ENCODE results near the gene CEACAM20. TPM values are rescaled to one million over a fixed set of nuclear protein-coding genes. Genes with fewer than 3 reads are reported as not detected.

Gene CEACAM20
- total RNA-seq, 1 experiment from 2014 or later, result not detected

GRCh38 chr19:44554641-44555246 lies 25.3 kb upstream of the CEACAM20 start:
- peak overlapping the region; percentile 4 for H2AFZ ChIP-seq (ENCODE audit: low read depth, low read length, poor library complexity, severe bottlenecking)
- BruUV-seq (replicated peaks), result no TSS peak
- ChIA-PET CTCF (interaction anchor here (0.7 to 2.0 kb wide), 3 partner anchors 16 to 135 kb away, joined by 3 to 10 read pairs (median 5); no protein-coding TSS in a partner anchor), POLR2A (no interaction called here), RAD21 (ENCODE audit: low non-redundant PET in 1 of 2, low total read pairs in 2 of 2, uncharacterized antibody in 2 of 2, unreplicated experiment in 2 of 2) (no interaction called here)
- H3K27ac ChIP-seq (ENCODE audit: low read depth, low read length), result no peak overlapping the region
- no peak overlapping the region for H3K4me2 ChIP-seq (ENCODE audit: low read length)
- no peak for TF ChIP-seq SRF (IDR thresholded peaks at IDR 0.05; ENCODE audit: low read depth)
- no peak for TF ChIP-seq JUND (IDR thresholded peaks at IDR 0.05)
- TF ChIP-seq FOSL1 (IDR thresholded peaks at IDR 0.05; ENCODE audit: low read depth), result no peak
- no peak for TF ChIP-seq SIN3A (IDR thresholded peaks at IDR 0.05; ENCODE audit: low read depth)
- no peaks in the 10 kb centered on the region for H3K9me2 ChIP-seq (ENCODE audit: insufficient read depth)
- DNase-seq (ENCODE audit: low read depth, low spot score), result no peak
- no peak overlapping the region for H3K9ac ChIP-seq (ENCODE audit: low read length)
- intact Hi-C loops (cut with micrococcal nuclease), result no loop called here
- no peaks in the 10 kb centered on the region for H3K36me3 ChIP-seq (ENCODE audit: control insufficient read depth in 1 of 2, insufficient read depth in 2 of 2, low read length in 2 of 2)
- H3K9me3 ChIP-seq (ENCODE audit: control insufficient read depth in 1 of 2, insufficient read depth in 1 of 2, low read depth in 1 of 2, low read length in 2 of 2), result no peaks in the 10 kb centered on the region
- H3K27me3 ChIP-seq (ENCODE audit: insufficient read depth, low read length), result no peaks in the 10 kb centered on the region
- no peak overlapping the region for H3K4me3 ChIP-seq (replicated peaks in 1 of 2; ENCODE audit: low read depth in 1 of 2, low read length in 2 of 2)
- no peaks in the 10 kb centered on the region for H3K79me2 ChIP-seq (ENCODE audit: insufficient read depth, low read length)
- H3K4me1 ChIP-seq (ENCODE audit: control insufficient read depth in 1 of 2, insufficient read depth in 2 of 2, low read length in 2 of 2), result peaks cover 11 to 18% of the 10 kb centered on the region in 2 experiments
- no peak for ATAC-seq
- H4K20me1 ChIP-seq (ENCODE audit: insufficient read depth), result no peaks in the 10 kb centered on the region

DNA sequence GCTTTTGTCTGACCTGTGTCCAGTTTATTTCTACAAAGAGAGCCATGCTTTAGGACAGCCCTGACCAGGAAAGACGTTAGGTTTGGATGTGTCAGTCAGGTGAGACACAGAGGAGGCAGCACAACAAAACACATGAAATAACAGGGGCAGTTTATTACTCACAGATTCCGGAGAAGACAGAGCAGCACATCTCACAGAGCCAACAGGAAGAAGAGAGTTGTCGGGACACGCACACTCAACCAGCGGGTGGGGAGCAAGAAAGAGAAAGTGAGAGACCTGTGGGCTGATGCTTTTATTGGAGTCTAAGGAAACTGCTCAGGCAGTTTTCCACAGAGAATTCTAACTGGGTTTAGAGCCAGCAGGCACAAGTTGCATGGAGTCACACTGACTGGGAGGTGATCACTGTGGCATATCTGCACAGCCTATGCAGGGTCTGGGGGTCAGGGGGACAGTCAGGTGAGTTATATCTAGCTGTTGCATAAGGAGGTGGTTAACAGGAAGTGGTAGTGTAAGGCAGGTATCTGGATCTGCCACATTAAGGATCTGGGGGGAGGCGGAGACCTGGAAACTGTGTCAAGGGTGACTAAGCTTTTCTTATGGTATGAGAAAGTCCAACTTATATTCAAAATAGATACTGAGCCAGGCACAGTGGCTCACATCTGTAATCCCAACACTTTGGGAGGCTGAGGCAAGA lies 24.1 kb upstream of the CEACAM20 start:
- DNase-seq (ENCODE audit: low read depth, low spot score), result no peak
- RAD21 ChIA-PET (ENCODE audit: low non-redundant PET in 1 of 2, low total read pairs in 2 of 2, uncharacterized antibody in 2 of 2, unreplicated experiment in 2 of 2), result interaction anchor here in 1 of 2 experiments (0.6 kb wide), 1 partner anchor 218 kb away, joined by 3 read pairs; no protein-coding TSS in a partner anchor
- Histone ChIP-seq H3K9me2 (ENCODE audit: insufficient read depth) (no peaks in the 10 kb centered on the region), H3K27ac (ENCODE audit: low read depth, low read length) (0 out of 2 replicates have a peak overlapping the region, but pooled peaks have one; percentile 8), H3K9ac (ENCODE audit: low read length) (no peak overlapping the region), H3K9me3 (ENCODE audit: control insufficient read depth in 1 of 2, insufficient read depth in 1 of 2, low read depth in 1 of 2, low read length in 2 of 2) (no peaks in the 10 kb centered on the region), H2AFZ (ENCODE audit: low read depth, low read length, poor library complexity, severe bottlenecking) (peak overlapping the region; percentile 49), H3K36me3 (ENCODE audit: control insufficient read depth in 1 of 2, insufficient read depth in 2 of 2, low read length in 2 of 2) (no peaks in the 10 kb centered on the region), H3K4me3 (replicated peaks in 1 of 2; ENCODE audit: low read depth in 1 of 2, low read length in 2 of 2) (no peak overlapping the region), H3K79me2 (ENCODE audit: insufficient read depth, low read length) (no peaks in the 10 kb centered on the region), H3K27me3 (ENCODE audit: insufficient read depth, low read length) (no peaks in the 10 kb centered on the region), H3K4me2 (ENCODE audit: low read length) (peak overlapping the region; percentile 50), H4K20me1 (ENCODE audit: insufficient read depth) (no peaks in the 10 kb centered on the region), H3K4me1 (ENCODE audit: control insufficient read depth in 1 of 2, insufficient read depth in 2 of 2, low read length in 2 of 2) (peaks cover 11 to 18% of the 10 kb centered on the region in 2 experiments)
- no TSS peak for BruUV-seq (replicated peaks)
- TF ChIP-seq CBX3 (IDR thresholded peaks at IDR 0.05; ENCODE audit: low read depth) (0 out of 2 replicates have a peak, but pooled peaks have one; percentile 16), POLR2AphosphoS5 (IDR thresholded peaks at IDR 0.05; ENCODE audit: low read depth, low read length) (no peak)
- intact Hi-C loops (cut with micrococcal nuclease), result no loop called here
- no peak for ATAC-seq
- POLR2A ChIA-PET, result no interaction called here
- CTCF ChIA-PET, result interaction anchor here (1.1 to 2.0 kb wide), 2 partner anchors 17 to 136 kb away, joined by 3 to 10 read pairs; no protein-coding TSS in a partner anchor
